GM23338 (cell line): Measurements from ENCODE around the gene RBM14. TPM values are rescaled to one million over a fixed set of nuclear protein-coding genes. Genes with fewer than 3 reads are reported as not detected.

Experiments
- ATAC-seq: fragments of 200-7000 bp; cut with Tn5 transposase; 3 replicates; pipeline ENCODE4 v1.9.1; 2020
- DNase-seq: peaks from one replicate; pipeline ENCODE4 v3.0.0-alpha.2; 2015; ENCODE audit warnings: low spot score
- H2AFZ ChIP-seq: fragments of 200-600 bp; sonication (generic); 2 replicates; pipeline ENCODE4 v1.8.0; 2016; ENCODE audit warnings: antibody characterized with exemption, mild to moderate bottlenecking, moderate library complexity
- H3F3A ChIP-seq: fragments of 200-600 bp; sonication (generic); replicated peaks from 2 replicates; pipeline ENCODE4 v1.8.0; 2017; ENCODE audit warnings: antibody characterized with exemption, mixed run types, low read depth
- H3K27ac ChIP-seq: fragments of 200-600 bp; sonication (generic); 2 replicates; pipeline ENCODE4 v1.6.1; 2016; ENCODE audit warnings: low read depth
- H3K27me3 ChIP-seq: fragments of 200-600 bp; sonication (generic); 2 replicates; pipeline ENCODE4 v1.8.0; 2016; ENCODE audit warnings: mild to moderate bottlenecking, mixed run types, moderate library complexity; ENCODE audit not compliant: insufficient read depth
- H3K36me3 ChIP-seq: fragments of 200-600 bp; sonication (generic); 2 replicates; pipeline ENCODE4 v1.8.0; 2016; ENCODE audit warnings: mild to moderate bottlenecking; ENCODE audit not compliant: insufficient read depth
- H3K4me1 ChIP-seq: fragments of 200-600 bp; sonication (generic); 2 replicates; pipeline ENCODE4 v1.8.0; 2016; ENCODE audit warnings: mild to moderate bottlenecking, moderate library complexity; ENCODE audit not compliant: insufficient read depth
- H3K4me2 ChIP-seq: fragments of 200-600 bp; sonication (generic); 2 replicates; pipeline ENCODE4 v1.7.1; 2017; ENCODE audit warnings: mixed run types
- H3K4me3 ChIP-seq: fragments of 200-600 bp; sonication (generic); 2 replicates; pipeline ENCODE4 v1.6.1; 2016; ENCODE audit warnings: mixed run types
- H3K79me2 ChIP-seq: fragments of 200-600 bp; sonication (generic); replicated peaks from 2 replicates; pipeline ENCODE4 v1.8.0; 2017; ENCODE audit warnings: mild to moderate bottlenecking; ENCODE audit not compliant: insufficient read depth
- H3K9me2 ChIP-seq: fragments of 200-600 bp; sonication (generic); 2 replicates; pipeline ENCODE4 v1.8.0; 2017; ENCODE audit not compliant: insufficient read depth
- H4K20me1 ChIP-seq: fragments of 200-600 bp; sonication (generic); replicated peaks from 2 replicates; pipeline ENCODE4 v1.8.0; 2017; ENCODE audit warnings: mild to moderate bottlenecking; ENCODE audit not compliant: insufficient read depth
- H3K27ac Mint-ChIP-seq: 2 replicates; pipeline ENCODE4 v1.8.0; 2020; ENCODE audit warnings: inconsistent platforms, mild to moderate bottlenecking, moderate library complexity, mixed read lengths
- H3K27me3 Mint-ChIP-seq: 3 replicates; pipeline ENCODE4 v1.8.0; 2022; ENCODE audit warnings: low read depth, mild to moderate bottlenecking, moderate library complexity, mixed read lengths, inconsistent platforms; ENCODE audit not compliant: insufficient read depth, poor library complexity
- H3K36me3 Mint-ChIP-seq: 3 replicates; pipeline ENCODE4 v1.8.0; 2021; ENCODE audit warnings: low read depth, mild to moderate bottlenecking, inconsistent platforms, moderate library complexity, mixed read lengths
- H3K4me1 Mint-ChIP-seq: 3 replicates; pipeline ENCODE4 v1.8.0; 2020; ENCODE audit warnings: mild to moderate bottlenecking, inconsistent platforms, mixed read lengths
- H3K4me3 Mint-ChIP-seq: 3 replicates; pipeline ENCODE4 v1.8.0; 2021; ENCODE audit warnings: moderate library complexity, mild to moderate bottlenecking, inconsistent platforms, mixed read lengths
- H3K9me3 Mint-ChIP-seq: 3 replicates; pipeline ENCODE4 v1.8.0; 2020; ENCODE audit warnings: moderate library complexity, mild to moderate bottlenecking, inconsistent platforms, mixed read lengths
- JUNB ChIP-seq: IDR thresholded peaks from one replicate; pipeline ENCODE4 v1.6.1; 2016; ENCODE audit warnings: antibody characterized with exemption; ENCODE audit not compliant: unreplicated experiment
- NANOG ChIP-seq: IDR thresholded peaks from 2 replicates; pipeline ENCODE4 v1.6.1; 2016; ENCODE audit warnings: antibody characterized with exemption, borderline replicate concordance
- STAT1 ChIP-seq: IDR thresholded peaks from one replicate; pipeline ENCODE4 v1.6.1; 2016; ENCODE audit warnings: antibody characterized with exemption; ENCODE audit not compliant: unreplicated experiment
- ZNF462 ChIP-seq: fragments of 250-450 bp; sonication (Bioruptor Pico); IDR thresholded peaks from 2 replicates; pipeline ENCODE4 v1.5.0; 2020; ENCODE audit warnings: mild to moderate bottlenecking, moderate library complexity
- polyA plus RNA-seq: library from polyadenylated mRNA; unstranded; fragments of >200 nt; fragmentation: Nextera tagmentation; extraction: Ambion mirVana; gene quantifications from 2 replicates; pipeline ENCODE4 v1.2.1, GENCODE V29; 2016
- total RNA-seq: library from RNA; depleted of rRNA; stranded (reverse); fragments of >200 nt; shearing (Covaris generic); gene quantifications from 2 replicates; pipeline ENCODE4 v1.2.3, GENCODE V29; 2014

The RBM14 gene
- total and polyA plus RNA-seq, 2 experiments from 2014 or later, result 45.4 to 83.5 TPM

GRCh38 chr11:66659763-66660162 lies 43.3 kb downstream of the RBM14 start:
- Histone ChIP-seq H2AFZ (no peak overlapping the region), H3K9me2 (no peaks in the 10 kb centered on the region), H3F3A (peaks cover 15% of the 10 kb centered on the region; the same call in 1 of the 2 replicates), H3K27me3 (no peaks in the 10 kb centered on the region), H3K79me2 (peaks cover 79% of the 10 kb centered on the region), H3K4me1 (no peaks in the 10 kb centered on the region), H3K4me3 (no peak overlapping the region), H3K4me2 (no peak overlapping the region), H4K20me1 (peaks cover 53% of the 10 kb centered on the region), H3K27ac (0 out of 2 replicates have a peak overlapping the region, but pooled peaks have one; percentile 26), H3K36me3 (peaks cover 30% of the 10 kb centered on the region)
- ATAC-seq (no peak), DNase-seq (no peak)
- H3K9me3 Mint-ChIP-seq, result no peaks in the 10 kb centered on the region
- H3K36me3 Mint-ChIP-seq, result peaks cover 32% of the 10 kb centered on the region
- H3K4me1 Mint-ChIP-seq, result no peaks in the 10 kb centered on the region
- peaks cover 8% of the 10 kb centered on the region for H3K27me3 Mint-ChIP-seq
- TF ChIP-seq JUNB (no peak), STAT1 (no peak), ZNF462 (CRISPR knock-in tag) (no peak)
- H3K27ac Mint-ChIP-seq, result no peak overlapping the region
- H3K4me3 Mint-ChIP-seq, result no peak overlapping the region

GRCh38 chr11:66663741-66664296 lies 47.4 kb downstream of the RBM14 start:
- TF ChIP-seq NANOG (no peak), STAT1 (no peak)
- H4K20me1 ChIP-seq, result peaks cover 68% of the 10 kb centered on the region
- no peaks in the 10 kb centered on the region for H3K4me1 Mint-ChIP-seq
- H3K9me3 Mint-ChIP-seq, result no peaks in the 10 kb centered on the region
- DNase-seq, result no peak
- H3F3A ChIP-seq, result peaks cover 17% of the 10 kb centered on the region
- H3K27ac Mint-ChIP-seq, result no peak overlapping the region
- H3K79me2 ChIP-seq, result peaks cover 74% of the 10 kb centered on the region
- H3K27me3 ChIP-seq, result no peaks in the 10 kb centered on the region
- peaks cover 34% of the 10 kb centered on the region for H3K36me3 ChIP-seq
- H3K4me3 ChIP-seq, result no peak overlapping the region
- H2AFZ ChIP-seq, result no peak overlapping the region
- no peak overlapping the region for H3K4me2 ChIP-seq
- H3K9me2 ChIP-seq, result no peaks in the 10 kb centered on the region
- 0 out of 2 replicates have a peak overlapping the region, but pooled peaks have one; percentile 19 for H3K27ac ChIP-seq
- peaks cover 2% of the 10 kb centered on the region for H3K27me3 Mint-ChIP-seq
- peaks cover 50% of the 10 kb centered on the region; the same call in 2 of the 3 replicates for H3K36me3 Mint-ChIP-seq
- no peak overlapping the region for H3K4me3 Mint-ChIP-seq
- no peak for ATAC-seq
- H3K4me1 ChIP-seq, result no peaks in the 10 kb centered on the region
